ENCODE measurements around the gene TMEM150B. TPM values are rescaled to one million over a fixed set of nuclear protein-coding genes. Genes with fewer than 3 reads are reported as not detected.

TMEM150B gene
- total RNA-seq, 3 donors from 2014 or later, result not detected

DNA sequence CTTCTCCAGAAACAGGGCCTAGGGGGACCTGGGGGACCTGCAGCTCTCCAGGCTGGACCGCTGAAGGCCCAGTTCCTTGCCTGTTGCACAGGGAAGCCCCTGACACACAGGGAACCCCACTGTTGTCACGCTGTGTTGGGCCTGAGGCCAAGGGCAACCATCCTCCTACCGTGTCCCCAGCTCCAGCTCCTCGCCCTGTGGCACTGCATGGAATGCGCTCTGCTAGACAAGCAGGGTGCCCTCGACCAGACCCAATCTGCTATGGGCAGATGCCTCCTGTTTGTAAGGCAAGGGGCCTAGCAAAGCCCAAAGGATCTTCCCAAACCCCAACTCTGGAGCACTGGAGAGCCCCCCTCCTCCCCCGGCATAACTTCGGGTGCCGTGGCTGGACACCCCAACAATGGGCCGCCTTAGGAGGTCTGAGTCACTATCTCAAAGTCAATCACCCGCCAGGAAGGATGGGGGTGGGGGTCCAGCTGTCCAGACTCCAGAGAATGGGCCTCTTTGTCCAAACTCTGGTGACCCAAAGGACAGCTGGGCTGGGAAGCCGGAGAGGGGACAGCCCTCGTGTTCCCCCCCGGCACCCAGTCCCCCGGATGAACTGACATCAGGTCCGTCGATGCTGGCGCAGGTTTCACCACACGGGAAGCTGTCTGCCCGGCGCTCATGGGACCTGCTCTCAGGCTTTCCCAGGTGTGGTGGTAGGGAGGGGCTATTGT, 37.6 kb downstream of the TMEM150B start:
- H3K4me3 Mint-ChIP-seq, result no peak overlapping the region
- no peaks in the 10 kb centered on the region for H3K36me3 Mint-ChIP-seq (ENCODE audit: insufficient read depth)
- no peaks in the 10 kb centered on the region for H3K9me3 Mint-ChIP-seq

GRCh38 chr19:55285229-55285890, 39.8 kb downstream of the TMEM150B start:
- H3K36me3 Mint-ChIP-seq (ENCODE audit: insufficient read depth), result no peaks in the 10 kb centered on the region
- ATAC-seq, result no peak
- H3K9me3 Mint-ChIP-seq, result no peaks in the 10 kb centered on the region
- no peaks in the 10 kb centered on the region for H3K27me3 Mint-ChIP-seq (ENCODE audit: low read depth)
- H3K4me3 Mint-ChIP-seq, result peak overlapping the region; percentile 24
- DNase-seq, result no peak
- H3K4me1 Mint-ChIP-seq (ENCODE audit: low read depth), result peaks cover 17% of the 10 kb centered on the region

More for the DNA sequence above, 37.6 kb downstream of the TMEM150B start:
- no peak for ATAC-seq
- Mint-ChIP-seq H3K4me1 (ENCODE audit: low read depth) (peaks cover 13% of the 10 kb centered on the region), H3K27me3 (ENCODE audit: low read depth) (no peaks in the 10 kb centered on the region)
- DNase-seq, result no peak

GRCh38 chr19:55284405-55285058, 40.6 kb downstream of the TMEM150B start:
- Mint-ChIP-seq H3K36me3 (ENCODE audit: insufficient read depth) (peaks cover 2% of the 10 kb centered on the region), H3K9me3 (no peaks in the 10 kb centered on the region), H3K4me3 (peak overlapping the region; percentile 24), H3K4me1 (ENCODE audit: low read depth) (peaks cover 23% of the 10 kb centered on the region), H3K27me3 (ENCODE audit: low read depth) (no peaks in the 10 kb centered on the region)
- no peak for DNase-seq
- no peak for ATAC-seq

- H3K27me3 Mint-ChIP-seq (ENCODE audit: low read depth), result no peaks in the 10 kb centered on the region
- DNase-seq (peak; percentile 53), ATAC-seq (no peak)
- H3K4me1 Mint-ChIP-seq (ENCODE audit: low read depth), result peaks cover 26% of the 10 kb centered on the region
- peak within 1 kb of the TSS; percentile 70 for H3K4me3 Mint-ChIP-seq
- H3K9me3 Mint-ChIP-seq, result no peaks in the 10 kb centered on the region
- peaks cover 2% of the 10 kb centered on the region for H3K36me3 Mint-ChIP-seq (ENCODE audit: insufficient read depth)
These were observed 41.4 kb downstream of the TMEM150B start, which contains the start of gene BRSK1 for GRCh38 chr19:55283548-55284377. Gene BRSK1, plus strand, starts transcription at chr19:55283997. Its CDS starts 446 bp downstream, at chr19:55284443.

- H3K4me1 Mint-ChIP-seq (ENCODE audit: low read depth), result peaks cover 38% of the 10 kb centered on the region
- peak; percentile 90 for DNase-seq
- peak; percentile 91 to 92 for ATAC-seq
- H3K4me3 Mint-ChIP-seq, result peak within 1 kb of the TSS; percentile 98
- peaks cover 19% of the 10 kb centered on the region for H3K36me3 Mint-ChIP-seq (ENCODE audit: insufficient read depth)
- H3K27me3 Mint-ChIP-seq (ENCODE audit: low read depth), result no peaks in the 10 kb centered on the region
- H3K9me3 Mint-ChIP-seq, result no peaks in the 10 kb centered on the region
These were observed 45.1 kb downstream of the TMEM150B start, which contains the start of gene HSPBP1 for GRCh38 chr19:55279770-55280643. Gene HSPBP1, minus strand, starts transcription at chr19:55280110. Its CDS starts 502 bp downstream, at chr19:55279608.

- H3K4me3 Mint-ChIP-seq, result peak overlapping the region; percentile 98
- ATAC-seq, result no peak
- peaks cover 23% of the 10 kb centered on the region for H3K36me3 Mint-ChIP-seq (ENCODE audit: insufficient read depth)
- no peaks in the 10 kb centered on the region for H3K27me3 Mint-ChIP-seq (ENCODE audit: low read depth)
- peaks cover 38% of the 10 kb centered on the region for H3K4me1 Mint-ChIP-seq (ENCODE audit: low read depth)
- no peaks in the 10 kb centered on the region for H3K9me3 Mint-ChIP-seq
- no peak for DNase-seq
These were observed 45.8 kb downstream of the TMEM150B start for GRCh38 chr19:55279340-55279739.

GRCh38 chr19:55278391-55279135, 46.6 kb downstream of the TMEM150B start:
- Mint-ChIP-seq H3K4me3 (peak overlapping the region; percentile 98), H3K4me1 (ENCODE audit: low read depth) (peaks cover 36% of the 10 kb centered on the region), H3K9me3 (no peaks in the 10 kb centered on the region), H3K27me3 (ENCODE audit: low read depth) (no peaks in the 10 kb centered on the region), H3K36me3 (ENCODE audit: insufficient read depth) (peaks cover 25% of the 10 kb centered on the region)
- DNase-seq (no peak), ATAC-seq (no peak)

- DNase-seq (no peak), ATAC-seq (no peak)
- H3K9me3 Mint-ChIP-seq, result no peaks in the 10 kb centered on the region
- no peaks in the 10 kb centered on the region for H3K27me3 Mint-ChIP-seq (ENCODE audit: low read depth)
- H3K4me3 Mint-ChIP-seq, result peak overlapping the region; percentile 40
- peaks cover 30% of the 10 kb centered on the region for H3K4me1 Mint-ChIP-seq (ENCODE audit: low read depth)
- H3K36me3 Mint-ChIP-seq (ENCODE audit: insufficient read depth), result peaks cover 30% of the 10 kb centered on the region
These were observed 47.6 kb downstream of the TMEM150B start for GRCh38 chr19:55277494-55277893.

GRCh38 chr19:55276720-55277430, 48.3 kb downstream of the TMEM150B start:
- H3K9me3 Mint-ChIP-seq, result no peaks in the 10 kb centered on the region
- H3K4me1 Mint-ChIP-seq (ENCODE audit: low read depth), result peaks cover 30% of the 10 kb centered on the region
- H3K36me3 Mint-ChIP-seq (ENCODE audit: insufficient read depth), result peaks cover 35% of the 10 kb centered on the region
- no peak for DNase-seq
- peak overlapping the region; percentile 29 for H3K4me3 Mint-ChIP-seq
- no peak for ATAC-seq
- no peaks in the 10 kb centered on the region for H3K27me3 Mint-ChIP-seq (ENCODE audit: low read depth)

GRCh38 chr19:55275851-55276719, 49.1 kb downstream of the TMEM150B start:
- H3K4me1 Mint-ChIP-seq (ENCODE audit: low read depth), result peaks cover 26% of the 10 kb centered on the region
- H3K36me3 Mint-ChIP-seq (ENCODE audit: insufficient read depth), result peaks cover 37% of the 10 kb centered on the region
- peak overlapping the region; percentile 29 for H3K4me3 Mint-ChIP-seq
- H3K27me3 Mint-ChIP-seq (ENCODE audit: low read depth), result no peaks in the 10 kb centered on the region
- ATAC-seq (no peak), DNase-seq (no peak)
- H3K9me3 Mint-ChIP-seq, result no peaks in the 10 kb centered on the region

GRCh38 chr19:55273978-55274707, 51.0 kb downstream of the TMEM150B start:
- no peak overlapping the region for H3K4me3 Mint-ChIP-seq
- DNase-seq, result no peak
- peaks cover 13% of the 10 kb centered on the region for H3K4me1 Mint-ChIP-seq (ENCODE audit: low read depth)
- peaks cover 40% of the 10 kb centered on the region for H3K36me3 Mint-ChIP-seq (ENCODE audit: insufficient read depth)
- no peak for ATAC-seq
- no peaks in the 10 kb centered on the region for H3K9me3 Mint-ChIP-seq
- no peaks in the 10 kb centered on the region for H3K27me3 Mint-ChIP-seq (ENCODE audit: low read depth)

Data from activated T-cell treated with anti-CD3 and anti-CD28 coated beads, Interleukin-2, amount 50 U/mL, for 4 hours (primary cell).